GOT3 (cell line): ENCODE data around the gene CYP26B1.

Source experiments
- DNase-seq: peaks from one replicate; lab custom pipeline; 2025; ENCODE audit warnings: mixed read lengths; lab: John Stamatoyannopoulos, UW

The CYP26B1 gene

GRCh38 chr2:72082021-72082601 is 65.6 kb downstream of the CYP26B1 start:
- DNase-seq, result no peak

- DNase-seq, result no peak
Measured at GRCh38 chr2:72081451-72081850, 66.2 kb downstream of the CYP26B1 start.

- DNase-seq, result no peak
Measured at GRCh38 chr2:72080286-72081145, 67.1 kb downstream of the CYP26B1 start.
